ENCODE measurements around the gene COLGALT1.

GRCh38 chr19:17512574-17512939 is 42.9 kb upstream of the COLGALT1 start:
- TF ChIP-seq, protein P1, sequence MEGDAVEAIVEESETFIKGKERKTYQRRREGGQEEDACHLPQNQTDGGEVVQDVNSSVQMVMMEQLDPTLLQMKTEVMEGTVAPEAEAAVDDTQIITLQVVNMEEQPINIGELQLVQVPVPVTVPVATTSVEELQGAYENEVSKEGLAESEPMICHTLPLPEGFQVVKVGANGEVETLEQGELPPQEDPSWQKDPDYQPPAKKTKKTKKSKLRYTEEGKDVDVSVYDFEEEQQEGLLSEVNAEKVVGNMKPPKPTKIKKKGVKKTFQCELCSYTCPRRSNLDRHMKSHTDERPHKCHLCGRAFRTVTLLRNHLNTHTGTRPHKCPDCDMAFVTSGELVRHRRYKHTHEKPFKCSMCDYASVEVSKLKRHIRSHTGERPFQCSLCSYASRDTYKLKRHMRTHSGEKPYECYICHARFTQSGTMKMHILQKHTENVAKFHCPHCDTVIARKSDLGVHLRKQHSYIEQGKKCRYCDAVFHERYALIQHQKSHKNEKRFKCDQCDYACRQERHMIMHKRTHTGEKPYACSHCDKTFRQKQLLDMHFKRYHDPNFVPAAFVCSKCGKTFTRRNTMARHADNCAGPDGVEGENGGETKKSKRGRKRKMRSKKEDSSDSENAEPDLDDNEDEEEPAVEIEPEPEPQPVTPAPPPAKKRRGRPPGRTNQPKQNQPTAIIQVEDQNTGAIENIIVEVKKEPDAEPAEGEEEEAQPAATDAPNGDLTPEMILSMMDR (IDR thresholded peaks at IDR 0.05): no peak
- no peak for TF ChIP-seq POLR2AphosphoS5 (IDR thresholded peaks at IDR 0.05)

Data from esophagus muscularis mucosa (tissue), 3 donors.